SK-N-SH treated with all-trans-retinoic acid at 6 μM for 48 hours (cell line): Measurements from ENCODE around the gene SMIM15.

Source experiments
- ATAC-seq: fragments of 200-7000 bp; cut with Tn5 transposase; 3 replicates; pipeline ENCODE4 v1.9.1; 2020; ENCODE audit warnings: mild to moderate bottlenecking, moderate library complexity
- ARNTL ChIP-seq: fragments of 450-650 bp; formaldehyde crosslinking; IDR thresholded peaks from 2 replicates; pipeline ENCODE4 v1.5.0; 2020; ENCODE audit warnings: low read depth, mild to moderate bottlenecking, moderate library complexity, borderline replicate concordance
- BACH2 ChIP-seq: fragments of 250-450 bp; sonication (Bioruptor Pico); IDR thresholded peaks from 2 replicates; pipeline ENCODE4 v1.9.0; 2021; ENCODE audit warnings: mild to moderate bottlenecking, borderline replicate concordance
- CSDC2 ChIP-seq: fragments of 250-450 bp; sonication (Bioruptor Pico); IDR thresholded peaks from 2 replicates; pipeline ENCODE4 v1.5.0; 2020; ENCODE audit warnings: mild to moderate bottlenecking, moderate library complexity
- GLIS3 ChIP-seq: fragments of 250-450 bp; sonication (Bioruptor Pico); IDR thresholded peaks from 2 replicates; pipeline ENCODE4 v1.5.0; 2020; ENCODE audit warnings: mild to moderate bottlenecking, moderate library complexity
- ISL1 ChIP-seq: fragments of 250-450 bp; sonication (Bioruptor Pico); IDR thresholded peaks from 2 replicates; pipeline ENCODE4 v2.1.2; 2022; ENCODE audit warnings: mild to moderate bottlenecking, moderate library complexity
- OSR1 ChIP-seq: fragments of 250-450 bp; sonication (Bioruptor Pico); IDR thresholded peaks from 2 replicates; pipeline ENCODE4 v1.8.0; 2022; ENCODE audit warnings: moderate library complexity, mild to moderate bottlenecking, inconsistent platforms
- PPARA ChIP-seq: fragments of 250-450 bp; sonication (Bioruptor Pico); IDR thresholded peaks from 2 replicates; pipeline ENCODE4 v1.5.0; 2020; ENCODE audit warnings: mild to moderate bottlenecking, borderline replicate concordance
- TCF4 ChIP-seq: fragments of 250-450 bp; sonication (Bioruptor Pico); IDR thresholded peaks from 2 replicates; pipeline ENCODE4 v1.8.0; 2021; ENCODE audit warnings: mild to moderate bottlenecking, moderate library complexity, borderline replicate concordance
- TOX ChIP-seq: fragments of 250-450 bp; sonication (Bioruptor Pico); IDR thresholded peaks from 2 replicates; pipeline ENCODE4 v1.8.0; 2021; ENCODE audit warnings: mild to moderate bottlenecking, moderate library complexity, borderline replicate concordance
- ZFP3 ChIP-seq: fragments of 250-450 bp; sonication (Bioruptor Pico); IDR thresholded peaks from 2 replicates; pipeline ENCODE4 v1.5.0; 2020; ENCODE audit warnings: mild to moderate bottlenecking, moderate library complexity
- ZNF70 ChIP-seq: fragments of 450-650 bp; formaldehyde crosslinking; IDR thresholded peaks from 2 replicates; pipeline ENCODE4 v1.5.0; 2020; ENCODE audit warnings: mild to moderate bottlenecking, moderate library complexity
- ZNF8 ChIP-seq: fragments of 450-650 bp; formaldehyde crosslinking; IDR thresholded peaks from 2 replicates; pipeline ENCODE4 v1.5.0; 2020; ENCODE audit warnings: mild to moderate bottlenecking, moderate library complexity
- TF ChIP-seq, protein P1 (sequence below): fragments of 250-450 bp; sonication (Bioruptor Pico); IDR thresholded peaks from 2 replicates; pipeline ENCODE4 v1.5.1; 2021; ENCODE audit warnings: mild to moderate bottlenecking, moderate library complexity
- TF ChIP-seq, protein P2 (sequence below): fragments of 250-450 bp; sonication (Bioruptor Pico); IDR thresholded peaks from 2 replicates; pipeline ENCODE4 v1.5.0; 2020; ENCODE audit warnings: mild to moderate bottlenecking, moderate library complexity
- TF ChIP-seq, protein P3 (sequence below): fragments of 250-450 bp; sonication (Bioruptor Pico); IDR thresholded peaks from 2 replicates; pipeline ENCODE4 v1.8.0; 2020; ENCODE audit warnings: mild to moderate bottlenecking, moderate library complexity, borderline replicate concordance
- TF ChIP-seq, protein P4 (sequence below): fragments of 250-450 bp; sonication (Bioruptor Pico); IDR thresholded peaks from 2 replicates; pipeline ENCODE4 v1.5.1; 2020; ENCODE audit warnings: low read depth, mild to moderate bottlenecking, moderate library complexity

Gene SMIM15

DNA sequence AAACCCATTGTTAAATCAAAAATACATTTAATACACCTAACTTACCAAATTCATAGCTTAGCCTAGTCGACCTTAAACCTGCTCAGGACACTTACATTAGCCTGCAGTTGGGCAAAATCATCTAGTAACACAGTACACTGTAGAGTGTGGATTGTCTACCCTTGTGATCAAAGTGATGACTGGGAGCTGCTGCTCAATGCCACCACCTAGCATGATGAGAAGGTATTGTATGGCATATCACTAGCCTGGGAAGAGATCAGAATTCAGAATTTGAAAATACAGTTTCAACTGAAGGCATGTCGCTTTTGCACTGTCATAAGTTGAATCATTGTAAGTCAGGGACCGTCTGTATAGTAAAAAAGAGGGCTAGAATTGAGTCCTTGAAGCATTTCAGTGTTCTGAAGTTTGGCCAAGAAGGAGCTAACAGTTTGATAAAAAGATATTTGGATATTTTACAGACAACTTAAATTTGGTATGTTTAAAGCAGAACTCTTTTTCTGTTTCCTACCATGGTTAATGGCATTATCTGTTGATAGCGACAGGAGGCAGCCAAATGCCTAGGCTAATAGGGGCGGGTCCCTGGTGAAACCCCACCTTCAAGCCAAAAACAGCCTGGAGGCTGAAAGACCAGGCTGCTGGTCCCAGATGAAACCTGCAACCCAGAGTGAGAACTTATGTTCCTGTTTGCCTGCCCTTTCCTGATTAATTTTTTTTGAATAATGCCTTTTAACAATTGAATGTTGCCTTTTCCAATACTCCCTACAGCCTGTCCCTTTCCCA is 23.0 kb downstream of the SMIM15 start:
- peak; percentile 87 for ATAC-seq

DNA sequence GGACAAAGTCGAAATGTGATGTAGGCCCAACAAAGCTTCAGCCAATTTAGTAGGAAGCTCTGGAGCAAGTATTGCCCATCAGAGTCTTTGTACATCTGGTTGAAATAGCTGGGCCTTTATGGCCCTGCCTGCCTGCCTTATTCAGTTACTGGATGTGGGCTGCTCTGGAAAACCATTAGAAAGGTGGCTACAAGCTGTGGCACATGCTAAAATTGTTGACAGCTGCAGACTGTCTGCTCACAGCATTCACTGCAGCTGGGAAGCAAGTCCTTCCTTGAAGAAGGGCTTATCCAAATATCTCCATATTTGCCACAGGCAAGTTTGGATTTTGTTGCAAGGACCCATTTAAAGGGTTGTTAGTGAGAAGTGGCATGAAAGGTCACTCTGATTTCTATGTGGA is 24.4 kb downstream of the SMIM15 start:
- TF ChIP-seq, protein P1, sequence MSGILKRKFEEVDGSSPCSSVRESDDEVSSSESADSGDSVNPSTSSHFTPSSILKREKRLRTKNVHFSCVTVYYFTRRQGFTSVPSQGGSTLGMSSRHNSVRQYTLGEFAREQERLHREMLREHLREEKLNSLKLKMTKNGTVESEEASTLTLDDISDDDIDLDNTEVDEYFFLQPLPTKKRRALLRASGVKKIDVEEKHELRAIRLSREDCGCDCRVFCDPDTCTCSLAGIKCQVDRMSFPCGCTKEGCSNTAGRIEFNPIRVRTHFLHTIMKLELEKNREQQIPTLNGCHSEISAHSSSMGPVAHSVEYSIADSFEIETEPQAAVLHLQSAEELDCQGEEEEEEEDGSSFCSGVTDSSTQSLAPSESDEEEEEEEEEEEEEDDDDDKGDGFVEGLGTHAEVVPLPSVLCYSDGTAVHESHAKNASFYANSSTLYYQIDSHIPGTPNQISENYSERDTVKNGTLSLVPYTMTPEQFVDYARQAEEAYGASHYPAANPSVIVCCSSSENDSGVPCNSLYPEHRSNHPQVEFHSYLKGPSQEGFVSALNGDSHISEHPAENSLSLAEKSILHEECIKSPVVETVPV (CRISPR knock-in tag), result no peak
- TF ChIP-seq CSDC2 (CRISPR knock-in tag), result no peak
- TF ChIP-seq ZNF8 (CRISPR knock-in tag), result no peak
- TF ChIP-seq ARNTL (CRISPR knock-in tag), result no peak
- TF ChIP-seq GLIS3, result no peak
- TF ChIP-seq BACH2 (CRISPR knock-in tag), result no peak
- no peak for TF ChIP-seq ZNF70 (CRISPR knock-in tag)
- no peak for TF ChIP-seq TOX (CRISPR knock-in tag)
- no peak for TF ChIP-seq PPARA
- TF ChIP-seq ZFP3 (CRISPR knock-in tag), result no peak
- no peak for TF ChIP-seq ISL1 (CRISPR knock-in tag)
- TF ChIP-seq OSR1 (CRISPR knock-in tag), result no peak
- TF ChIP-seq, protein P2, sequence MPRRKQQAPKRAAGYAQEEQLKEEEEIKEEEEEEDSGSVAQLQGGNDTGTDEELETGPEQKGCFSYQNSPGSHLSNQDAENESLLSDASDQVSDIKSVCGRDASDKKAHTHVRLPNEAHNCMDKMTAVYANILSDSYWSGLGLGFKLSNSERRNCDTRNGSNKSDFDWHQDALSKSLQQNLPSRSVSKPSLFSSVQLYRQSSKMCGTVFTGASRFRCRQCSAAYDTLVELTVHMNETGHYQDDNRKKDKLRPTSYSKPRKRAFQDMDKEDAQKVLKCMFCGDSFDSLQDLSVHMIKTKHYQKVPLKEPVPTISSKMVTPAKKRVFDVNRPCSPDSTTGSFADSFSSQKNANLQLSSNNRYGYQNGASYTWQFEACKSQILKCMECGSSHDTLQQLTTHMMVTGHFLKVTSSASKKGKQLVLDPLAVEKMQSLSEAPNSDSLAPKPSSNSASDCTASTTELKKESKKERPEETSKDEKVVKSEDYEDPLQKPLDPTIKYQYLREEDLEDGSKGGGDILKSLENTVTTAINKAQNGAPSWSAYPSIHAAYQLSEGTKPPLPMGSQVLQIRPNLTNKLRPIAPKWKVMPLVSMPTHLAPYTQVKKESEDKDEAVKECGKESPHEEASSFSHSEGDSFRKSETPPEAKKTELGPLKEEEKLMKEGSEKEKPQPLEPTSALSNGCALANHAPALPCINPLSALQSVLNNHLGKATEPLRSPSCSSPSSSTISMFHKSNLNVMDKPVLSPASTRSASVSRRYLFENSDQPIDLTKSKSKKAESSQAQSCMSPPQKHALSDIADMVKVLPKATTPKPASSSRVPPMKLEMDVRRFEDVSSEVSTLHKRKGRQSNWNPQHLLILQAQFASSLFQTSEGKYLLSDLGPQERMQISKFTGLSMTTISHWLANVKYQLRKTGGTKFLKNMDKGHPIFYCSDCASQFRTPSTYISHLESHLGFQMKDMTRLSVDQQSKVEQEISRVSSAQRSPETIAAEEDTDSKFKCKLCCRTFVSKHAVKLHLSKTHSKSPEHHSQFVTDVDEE (CRISPR knock-in tag), result no peak
- TF ChIP-seq, protein P3, sequence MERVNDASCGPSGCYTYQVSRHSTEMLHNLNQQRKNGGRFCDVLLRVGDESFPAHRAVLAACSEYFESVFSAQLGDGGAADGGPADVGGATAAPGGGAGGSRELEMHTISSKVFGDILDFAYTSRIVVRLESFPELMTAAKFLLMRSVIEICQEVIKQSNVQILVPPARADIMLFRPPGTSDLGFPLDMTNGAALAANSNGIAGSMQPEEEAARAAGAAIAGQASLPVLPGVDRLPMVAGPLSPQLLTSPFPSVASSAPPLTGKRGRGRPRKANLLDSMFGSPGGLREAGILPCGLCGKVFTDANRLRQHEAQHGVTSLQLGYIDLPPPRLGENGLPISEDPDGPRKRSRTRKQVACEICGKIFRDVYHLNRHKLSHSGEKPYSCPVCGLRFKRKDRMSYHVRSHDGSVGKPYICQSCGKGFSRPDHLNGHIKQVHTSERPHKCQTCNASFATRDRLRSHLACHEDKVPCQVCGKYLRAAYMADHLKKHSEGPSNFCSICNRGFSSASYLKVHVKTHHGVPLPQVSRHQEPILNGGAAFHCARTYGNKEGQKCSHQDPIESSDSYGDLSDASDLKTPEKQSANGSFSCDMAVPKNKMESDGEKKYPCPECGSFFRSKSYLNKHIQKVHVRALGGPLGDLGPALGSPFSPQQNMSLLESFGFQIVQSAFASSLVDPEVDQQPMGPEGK (CRISPR knock-in tag), result no peak
- no peak for ATAC-seq

More for the DNA sequence above, 23.0 kb downstream of the SMIM15 start:
- TF ChIP-seq, protein P1 (CRISPR knock-in tag), result no peak

DNA sequence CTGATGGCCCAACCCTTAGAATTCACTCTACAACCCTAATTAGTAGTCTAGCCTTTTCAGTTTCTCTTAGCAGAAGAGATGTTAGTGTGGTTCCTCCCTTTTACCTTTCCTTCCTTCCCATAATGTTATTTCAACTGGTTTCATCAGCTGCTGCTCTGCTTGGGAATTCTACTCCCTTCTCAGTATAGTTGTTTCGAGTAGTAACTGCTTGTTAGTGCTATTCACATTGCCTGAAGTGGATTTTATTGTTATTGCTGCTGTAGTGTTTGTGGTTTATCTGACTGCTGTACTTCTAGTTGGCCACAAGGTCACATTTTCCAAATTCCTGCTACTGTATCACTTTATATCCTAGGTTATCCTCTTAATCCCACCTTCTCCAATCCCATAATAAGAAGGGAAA is 29.7 kb downstream of the SMIM15 start:
- no peak for ATAC-seq
- TF ChIP-seq ZNF70 (CRISPR knock-in tag) (no peak), TCF4 (CRISPR knock-in tag) (no peak), CSDC2 (CRISPR knock-in tag) (no peak), ISL1 (CRISPR knock-in tag) (no peak)
- TF ChIP-seq, protein P4, sequence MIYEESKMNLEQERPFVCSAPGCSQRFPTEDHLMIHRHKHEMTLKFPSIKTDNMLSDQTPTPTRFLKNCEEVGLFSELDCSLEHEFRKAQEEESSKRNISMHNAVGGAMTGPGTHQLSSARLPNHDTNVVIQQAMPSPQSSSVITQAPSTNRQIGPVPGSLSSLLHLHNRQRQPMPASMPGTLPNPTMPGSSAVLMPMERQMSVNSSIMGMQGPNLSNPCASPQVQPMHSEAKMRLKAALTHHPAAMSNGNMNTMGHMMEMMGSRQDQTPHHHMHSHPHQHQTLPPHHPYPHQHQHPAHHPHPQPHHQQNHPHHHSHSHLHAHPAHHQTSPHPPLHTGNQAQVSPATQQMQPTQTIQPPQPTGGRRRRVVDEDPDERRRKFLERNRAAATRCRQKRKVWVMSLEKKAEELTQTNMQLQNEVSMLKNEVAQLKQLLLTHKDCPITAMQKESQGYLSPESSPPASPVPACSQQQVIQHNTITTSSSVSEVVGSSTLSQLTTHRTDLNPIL (CRISPR knock-in tag), result no peak
- TF ChIP-seq, protein P1 (CRISPR knock-in tag), result no peak
- TF ChIP-seq, all 23 proteins: peak for 0
